SK-N-MC (cell line): Measurements from ENCODE around the gene CAND2.

Source experiments
- EZH2 ChIP-seq: fragments of 200-600 bp; sonication (generic); IDR thresholded peaks from one replicate; pipeline ENCODE4 v1.6.1; 2017; ENCODE audit warnings: antibody characterized with exemption
- POLR2AphosphoS5 ChIP-seq: IDR thresholded peaks from 2 replicates; pipeline ENCODE4 v1.6.1; 2012; ENCODE audit warnings: mild to moderate bottlenecking, low read depth, low read length, borderline replicate concordance

- TF ChIP-seq POLR2AphosphoS5 (no peak), EZH2 (no peak)
Measured at GRCh38 chr3:12750658-12751071, 45.8 kb upstream of the CAND2 start.
